HG03469 (cell line): Measurements from ENCODE around the gene ESR2.
"Not testable (repeated sequence)": the region's sequence is repeated elsewhere in the genome, so short reads cannot be mapped to it uniquely, and the experiment has no call there.

ENCODE experiments used
- ATAC-seq: cut with Tn5 transposase; IDR thresholded peaks from one replicate; pipeline ENCODE4 v1.9.1; 2021; ENCODE audit warnings: mild to moderate bottlenecking, moderate library complexity, moderate number of reproducible peaks; ENCODE audit not compliant: unreplicated experiment

The ESR2 gene

GRCh38 chr14:64225151-64225757 lies 68.9 kb downstream of the ESR2 start:
- no peak for ATAC-seq

- no peak for ATAC-seq
These were observed 72.7 kb downstream of the ESR2 start for GRCh38 chr14:64221391-64222003.

- ATAC-seq, result no peak
These were observed 73.7 kb downstream of the ESR2 start for GRCh38 chr14:64220466-64220865.

GRCh38 chr14:64220056-64220455 lies 74.1 kb downstream of the ESR2 start:
- no peak for ATAC-seq

GRCh38 chr14:64218344-64219240 lies 75.6 kb downstream of the ESR2 start:
- ATAC-seq, result no peak

- no peak for ATAC-seq
These were observed 76.3 kb downstream of the ESR2 start for GRCh38 chr14:64217834-64218233.

GRCh38 chr14:64217308-64217707 lies 76.9 kb downstream of the ESR2 start:
- no peak for ATAC-seq

GRCh38 chr14:64215978-64216377 lies 78.2 kb downstream of the ESR2 start:
- no peak for ATAC-seq

- no peak for ATAC-seq
These were observed 78.9 kb downstream of the ESR2 start for GRCh38 chr14:64215274-64215673.

GRCh38 chr14:64213853-64214570 lies 80.2 kb downstream of the ESR2 start:
- no peak for ATAC-seq

GRCh38 chr14:64213086-64213485 lies 81.1 kb downstream of the ESR2 start:
- ATAC-seq, result no peak

- ATAC-seq, result no peak
These were observed 81.5 kb downstream of the ESR2 start for GRCh38 chr14:64212666-64213065.

GRCh38 chr14:64210912-64211311 lies 83.3 kb downstream of the ESR2 start:
- ATAC-seq, result not testable (repeated sequence)

- ATAC-seq, result no peak
These were observed 84.0 kb downstream of the ESR2 start for GRCh38 chr14:64210216-64210615.

GRCh38 chr14:64209444-64210131 lies 84.6 kb downstream of the ESR2 start:
- ATAC-seq, result peak; percentile 77

GRCh38 chr14:64208981-64209380 lies 85.2 kb downstream of the ESR2 start:
- ATAC-seq, result no peak

GRCh38 chr14:64208261-64208660 lies 85.9 kb downstream of the ESR2 start:
- ATAC-seq, result no peak

GRCh38 chr14:64203366-64204006 lies 90.7 kb downstream of the ESR2 start:
- ATAC-seq, result no peak

- no peak for ATAC-seq
These were observed 91.5 kb downstream of the ESR2 start for GRCh38 chr14:64202716-64203115.

GRCh38 chr14:64201921-64202545 lies 92.1 kb downstream of the ESR2 start:
- ATAC-seq, result no peak
